ENCODE measurements around the gene MEGF9. TPM values are rescaled to one million over a fixed set of nuclear protein-coding genes. Genes with fewer than 3 reads are reported as not detected.
"Not testable (repeated sequence)": the region's sequence is repeated elsewhere in the genome, so short reads cannot be mapped to it uniquely, and the experiment has no call there.

The MEGF9 gene
- polyA plus RNA-seq (ENCODE audit: insufficient read length): 6.1 TPM

DNA sequence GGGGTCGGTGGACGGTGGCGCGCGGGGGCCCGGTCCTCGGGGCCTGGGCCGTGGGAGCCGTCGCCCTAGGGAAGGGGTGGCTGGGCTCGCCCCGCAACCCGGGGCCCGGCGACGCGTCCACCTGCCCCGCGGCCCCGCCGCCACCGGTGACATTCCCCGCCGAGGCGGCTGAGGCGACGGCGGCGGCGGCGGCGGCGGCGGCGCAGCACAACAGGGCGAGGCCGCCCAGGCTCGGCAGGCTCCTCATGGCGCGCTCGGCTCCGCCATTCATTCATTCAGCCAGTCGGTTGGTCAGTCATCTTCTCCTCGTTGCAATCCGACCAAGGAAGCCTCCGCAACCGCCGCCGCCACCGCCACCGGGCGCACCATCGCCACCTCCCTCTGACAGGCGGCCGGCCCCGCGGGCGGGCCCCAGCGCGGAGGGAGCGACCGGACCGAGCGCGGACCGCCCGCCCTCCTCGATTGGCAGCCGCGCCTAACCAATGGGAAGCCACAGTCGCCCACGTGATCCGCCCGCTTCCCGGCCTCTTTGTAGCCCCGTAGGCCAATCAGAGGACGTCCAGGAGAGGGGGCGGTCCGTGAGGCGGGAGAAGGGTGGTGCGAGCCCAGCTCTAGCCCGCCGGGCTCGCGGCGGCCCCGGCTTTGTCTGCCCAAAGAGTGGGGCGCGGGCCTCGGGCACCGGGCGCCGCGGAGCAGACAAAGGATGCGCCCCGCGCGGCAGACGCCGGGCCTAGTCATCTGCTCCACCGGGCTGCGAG, at the start of gene MEGF9:
Gene MEGF9 (minus strand): TSS at position 383 of the 758 bp plus-strand sequence. CDS start 112 bp downstream, at position 271.
- DNase-seq (ENCODE audit: low read depth): peak; percentile 88

DNA sequence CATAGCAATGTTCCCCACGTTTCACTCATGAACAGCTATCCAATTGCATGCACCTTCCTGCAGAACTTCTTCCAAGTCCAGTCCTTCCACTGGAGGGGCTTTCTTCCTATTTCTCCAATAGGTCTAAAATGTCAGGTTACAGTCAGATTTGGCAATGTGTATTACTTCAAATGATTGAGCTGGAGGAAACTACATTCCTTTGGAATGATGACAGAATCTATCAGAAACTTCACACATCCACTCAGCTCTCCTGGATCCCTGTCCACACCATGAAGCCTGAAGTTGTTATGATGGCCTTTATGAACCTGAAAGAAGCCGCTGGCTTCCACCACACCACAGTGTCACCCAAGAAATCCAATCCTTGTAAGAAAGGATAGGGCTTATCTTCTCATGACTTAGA, 46.7 kb upstream of the MEGF9 start:
- DNase-seq (ENCODE audit: low read depth): no peak

DNA sequence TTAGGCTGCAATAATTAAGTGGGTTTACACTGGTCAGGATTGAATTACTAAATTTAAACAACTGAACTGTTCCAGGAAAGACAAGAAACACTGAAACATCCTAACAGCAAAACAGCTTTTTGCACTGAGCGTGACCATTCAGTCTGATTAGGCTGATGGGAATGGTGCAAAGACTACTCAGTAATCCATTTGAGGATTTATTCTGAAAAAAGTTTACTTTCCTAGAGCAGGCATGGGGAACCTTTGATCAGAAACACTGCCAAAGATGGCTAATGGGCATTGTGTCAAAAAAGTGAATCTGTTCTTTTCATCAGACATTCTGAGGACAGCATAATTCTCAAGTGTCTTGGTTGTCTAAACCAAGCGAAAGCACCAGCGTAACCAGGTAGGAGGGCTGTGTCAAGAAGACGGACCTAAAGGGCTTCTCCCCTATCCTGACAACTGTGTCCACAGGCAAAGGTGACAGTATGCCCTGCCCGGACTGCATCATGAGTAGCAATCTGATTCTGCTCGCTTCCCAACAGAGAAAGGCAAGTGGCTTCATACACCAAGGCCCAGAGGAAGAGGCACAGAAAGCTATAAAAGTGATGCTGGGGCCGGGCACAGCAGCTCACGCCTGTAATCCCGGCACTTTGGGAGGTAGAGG, 45.6 kb upstream of the MEGF9 start:
- no peak for DNase-seq (ENCODE audit: low read depth)

DNA sequence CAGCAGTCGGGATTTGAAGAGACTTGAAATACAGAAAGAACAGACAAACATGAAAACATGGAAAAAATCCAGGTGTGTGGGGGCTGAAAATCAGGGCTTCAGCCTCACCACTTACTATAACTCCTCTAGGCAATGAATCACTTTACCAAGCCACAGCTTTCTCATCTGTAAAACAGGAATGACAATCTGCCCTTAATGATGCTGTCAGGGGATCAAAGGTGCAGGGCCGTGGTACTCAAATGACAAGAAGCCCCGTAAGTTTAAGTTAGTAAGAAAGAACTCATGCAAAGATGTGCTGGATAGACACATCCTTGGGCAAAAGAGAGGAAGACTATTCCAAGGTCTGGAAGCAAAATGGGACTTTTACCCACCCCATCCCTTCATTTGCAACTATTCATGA, 44.3 kb upstream of the MEGF9 start:
- DNase-seq (ENCODE audit: low read depth): no peak

DNA sequence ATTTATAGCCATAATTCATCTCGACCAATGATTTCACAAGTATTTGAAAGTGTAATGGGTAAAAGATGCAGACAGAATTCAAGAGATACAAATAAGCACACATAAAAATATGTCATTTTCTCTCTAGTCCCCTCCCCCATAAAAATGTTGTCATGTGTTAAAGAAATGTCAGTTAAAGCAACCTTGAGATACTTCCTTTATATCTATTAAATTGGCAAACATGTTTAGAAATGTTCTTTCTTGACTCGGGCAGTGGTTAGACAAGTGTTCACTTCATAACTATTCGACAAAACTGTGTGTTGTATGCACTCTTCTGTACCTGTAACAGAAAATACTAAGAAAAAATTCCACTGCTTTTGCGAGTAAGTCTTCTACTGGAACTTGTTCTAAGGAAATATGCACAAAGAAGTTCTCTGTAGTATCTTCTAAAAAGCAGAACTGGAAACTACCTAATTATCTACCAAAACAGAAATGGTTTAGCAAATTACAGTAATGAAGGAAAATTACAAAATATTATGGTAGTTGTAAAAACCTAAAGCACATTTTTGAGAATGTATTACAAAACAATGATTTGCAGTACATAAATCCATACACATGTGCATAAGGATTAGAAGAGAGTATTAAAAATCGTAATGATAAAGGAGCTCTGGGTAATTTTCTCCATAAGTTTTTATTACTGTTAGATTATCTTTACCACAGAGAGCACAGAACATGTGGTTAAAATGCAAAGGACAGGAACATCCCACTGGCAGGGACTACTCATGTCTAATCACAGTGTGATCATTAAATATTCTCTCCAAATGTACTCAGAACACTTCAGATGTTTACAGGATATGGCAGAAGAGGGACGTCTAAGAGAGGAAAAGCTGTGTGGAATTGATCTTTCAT, 43.0 kb upstream of the MEGF9 start:
- no peak for DNase-seq (ENCODE audit: low read depth)

DNA sequence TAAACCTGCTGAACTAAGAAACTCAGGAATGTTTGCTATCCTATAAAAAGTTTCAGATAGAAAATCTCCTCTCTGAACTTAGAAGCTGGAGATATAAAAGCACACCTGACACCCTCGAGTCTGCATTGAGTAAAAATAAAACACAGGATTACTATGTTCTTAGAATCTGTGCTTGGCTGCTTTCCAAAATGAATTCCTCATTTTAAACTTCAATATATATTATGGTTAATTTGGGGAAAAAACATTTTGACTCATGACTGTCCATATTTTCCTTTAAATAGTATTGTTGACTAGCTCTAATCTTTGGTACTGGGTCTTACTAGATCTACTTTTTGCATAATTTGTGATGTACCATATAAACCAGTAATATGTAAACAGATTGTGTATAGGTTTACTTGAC, 42.3 kb upstream of the MEGF9 start:
- no peak for DNase-seq (ENCODE audit: low read depth)

DNA sequence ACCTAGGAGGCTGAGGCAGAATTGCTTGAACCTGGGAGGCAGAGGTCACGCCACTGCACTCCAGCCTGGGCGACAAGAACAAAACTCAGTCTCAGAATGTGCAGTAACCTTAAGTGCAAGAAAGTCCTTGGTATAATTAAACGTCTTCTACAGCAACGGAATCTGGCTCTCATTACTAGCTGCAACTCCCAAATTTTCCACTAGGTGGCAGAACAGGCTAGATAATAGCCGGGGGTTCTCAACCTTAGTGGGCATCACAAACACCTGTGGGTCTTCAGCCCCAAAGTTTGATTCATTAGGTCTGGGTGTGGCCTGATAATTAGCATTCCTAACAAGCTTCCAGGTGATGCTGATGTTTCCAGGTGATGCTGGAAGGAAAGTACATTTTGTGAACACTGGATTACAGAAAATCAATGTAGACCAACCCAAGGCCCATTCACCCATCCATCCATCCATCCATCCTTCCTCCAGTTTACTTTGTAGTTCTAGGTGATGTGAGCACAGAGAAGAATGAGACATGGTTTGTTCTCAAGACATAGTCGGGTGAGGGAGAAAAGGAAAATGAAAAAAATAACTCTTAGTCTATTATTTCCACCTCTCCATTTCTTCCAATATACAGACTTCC, 41.7 kb upstream of the MEGF9 start:
- DNase-seq (ENCODE audit: low read depth): peak; percentile 22

DNA sequence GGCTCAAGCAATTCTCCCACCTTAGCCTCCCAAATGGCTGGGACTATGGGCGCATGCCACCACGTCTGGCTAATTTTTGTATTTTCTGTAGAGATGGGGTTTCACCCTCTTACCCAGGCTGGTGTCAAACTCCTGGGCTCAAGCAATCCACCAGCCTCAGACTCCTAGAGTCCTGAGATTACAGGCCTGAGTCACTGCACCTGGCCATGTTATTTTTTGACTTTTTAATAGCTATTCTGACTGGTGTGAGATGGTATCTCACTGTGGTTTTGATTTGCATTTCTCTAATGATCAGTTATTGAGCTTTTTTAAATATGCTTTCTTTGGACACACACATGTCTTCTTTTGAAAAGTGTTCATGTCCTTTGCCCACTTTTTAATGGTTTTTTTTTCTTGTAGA, 40.8 kb upstream of the MEGF9 start:
- no peak for DNase-seq (ENCODE audit: low read depth)

DNA sequence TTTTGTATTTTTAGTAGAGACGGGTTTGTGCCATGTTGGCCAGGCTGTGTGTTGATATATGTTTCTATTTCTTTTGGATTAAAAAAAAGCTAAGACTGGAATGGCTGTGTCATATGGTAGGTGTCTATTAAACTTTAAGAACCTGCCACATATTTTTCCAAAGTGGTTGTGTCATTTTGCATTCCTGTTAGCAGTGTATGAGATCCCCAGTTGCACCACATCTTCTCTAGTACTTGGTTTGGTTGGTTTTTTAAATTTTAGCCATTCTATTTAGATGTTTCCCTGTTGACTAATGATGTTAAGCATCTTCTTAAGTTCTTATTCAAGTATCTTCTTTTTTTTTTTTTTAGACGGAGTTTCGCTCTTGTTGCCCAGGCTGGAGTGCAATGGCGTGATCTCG, 36.2 kb upstream of the MEGF9 start:
- DNase-seq (ENCODE audit: low read depth): no peak

DNA sequence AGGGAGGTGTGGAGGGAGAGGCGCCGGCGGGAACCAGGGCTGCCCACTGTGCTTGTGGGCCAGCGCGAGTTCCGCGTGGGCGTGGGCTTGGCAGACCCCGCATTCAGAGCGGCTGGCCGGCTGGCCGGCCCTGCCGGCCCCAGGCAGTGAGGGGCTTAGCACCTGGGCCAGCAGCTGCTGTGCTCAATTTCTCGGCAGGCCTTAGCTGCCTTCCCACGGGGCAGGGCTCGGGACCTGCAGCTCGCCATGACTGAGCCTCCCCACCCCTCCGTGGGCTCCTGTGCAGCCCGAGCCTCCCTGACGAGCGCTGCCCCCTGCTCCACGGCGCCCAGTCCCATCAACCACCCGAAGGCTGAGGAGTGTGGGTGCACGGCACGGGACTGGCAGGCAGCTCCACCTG, 32.1 kb upstream of the MEGF9 start:
- DNase-seq (ENCODE audit: low read depth): not testable (repeated sequence)

DNA sequence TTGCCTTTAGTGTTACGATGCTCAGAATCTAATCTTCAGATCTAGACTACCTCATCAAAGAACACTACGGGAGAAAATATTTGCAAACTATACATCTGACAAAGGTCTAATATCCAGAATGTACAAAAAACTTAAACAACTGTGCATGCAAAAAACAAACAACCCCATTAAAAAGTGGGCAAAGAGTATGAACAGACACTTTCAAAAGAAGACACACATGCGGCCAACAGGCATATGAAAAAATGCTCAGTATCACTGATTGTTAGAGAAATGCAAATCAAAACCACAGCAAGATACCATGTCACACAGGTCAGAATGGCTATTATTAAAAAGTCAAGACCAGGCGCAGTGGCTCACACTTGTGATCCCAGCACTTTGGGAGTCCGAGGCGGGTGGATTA, 31.0 kb upstream of the MEGF9 start:
- DNase-seq (ENCODE audit: low read depth): no peak

DNA sequence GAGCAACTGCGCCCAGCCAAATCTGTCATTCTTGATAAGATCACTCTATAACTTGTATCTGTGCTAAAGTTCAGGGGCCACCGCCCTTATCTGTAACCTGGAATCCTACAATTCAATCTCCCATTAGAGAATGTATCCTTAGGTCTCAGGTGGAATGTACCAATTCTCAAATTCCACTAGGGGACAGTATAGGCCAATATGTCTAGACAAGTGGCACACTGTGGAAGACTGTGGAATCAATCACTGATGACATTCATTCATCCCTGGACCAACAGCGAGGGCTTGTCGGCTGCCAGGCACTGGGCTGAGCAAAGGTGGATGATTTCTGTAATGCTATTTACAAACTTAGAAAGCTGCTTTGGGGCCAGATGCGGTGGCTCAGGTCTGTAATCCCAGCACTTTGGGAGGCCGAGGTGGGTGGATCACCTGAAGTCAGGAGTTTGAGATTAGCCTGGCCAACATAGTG, 28.7 kb upstream of the MEGF9 start:
- no peak for DNase-seq (ENCODE audit: low read depth)

DNA sequence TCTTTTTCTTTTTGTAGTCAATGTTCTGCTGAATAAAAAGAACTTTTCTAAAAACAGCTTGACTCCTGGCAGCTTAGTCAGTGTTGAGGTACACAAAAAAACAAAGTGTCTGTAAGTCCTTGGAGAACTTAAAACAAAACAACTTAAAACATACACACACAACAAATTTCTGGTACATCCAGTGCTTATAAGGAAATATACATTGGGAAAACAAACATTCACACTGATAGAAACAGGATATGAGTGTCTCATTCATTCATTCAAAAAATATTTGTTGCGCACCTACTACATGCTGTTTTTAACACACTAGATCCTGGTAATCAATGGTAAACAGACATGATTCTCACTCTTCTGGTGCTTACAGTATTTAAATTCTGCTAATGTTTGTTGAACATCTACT, 27.4 kb upstream of the MEGF9 start:
- DNase-seq (ENCODE audit: low read depth): no peak

DNA sequence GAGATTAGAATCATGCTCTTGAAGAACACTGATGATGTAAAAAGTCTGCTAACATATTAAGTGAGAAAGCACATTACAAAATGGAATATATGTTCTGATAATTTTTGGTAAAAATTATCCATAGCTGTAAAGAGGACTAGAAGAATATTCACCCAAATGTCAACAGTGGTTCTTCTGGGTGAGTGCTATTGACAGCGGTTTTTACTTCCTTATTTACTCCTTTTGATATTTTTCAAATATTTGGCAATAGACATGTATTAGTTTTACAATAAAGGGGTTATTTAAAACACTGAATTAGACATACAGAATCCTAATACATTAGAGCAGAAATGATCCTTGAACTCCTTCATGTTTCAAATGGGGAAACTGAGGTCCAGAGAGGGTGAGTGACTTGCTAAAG, 26.9 kb upstream of the MEGF9 start:
- DNase-seq (ENCODE audit: low read depth): no peak

DNA sequence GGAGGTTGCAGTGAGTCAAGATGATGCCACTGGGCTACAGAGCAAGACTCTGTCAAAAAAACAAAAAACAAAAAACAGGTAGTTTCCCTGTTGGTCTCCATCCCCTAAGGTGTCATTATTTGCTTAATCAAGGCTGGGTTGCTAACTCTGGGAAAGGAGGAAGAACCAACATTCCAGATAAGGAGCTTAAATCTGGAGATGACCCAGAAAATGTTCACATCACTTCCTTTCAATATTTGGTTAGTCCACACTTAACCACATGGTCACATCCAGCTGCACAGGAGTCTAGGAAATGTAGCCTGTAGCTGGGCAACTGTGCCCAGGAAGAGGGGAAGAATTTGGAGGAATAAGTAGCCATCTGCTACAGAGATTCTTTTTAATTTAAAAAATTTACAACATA, 25.9 kb upstream of the MEGF9 start:
- DNase-seq (ENCODE audit: low read depth): no peak

DNA sequence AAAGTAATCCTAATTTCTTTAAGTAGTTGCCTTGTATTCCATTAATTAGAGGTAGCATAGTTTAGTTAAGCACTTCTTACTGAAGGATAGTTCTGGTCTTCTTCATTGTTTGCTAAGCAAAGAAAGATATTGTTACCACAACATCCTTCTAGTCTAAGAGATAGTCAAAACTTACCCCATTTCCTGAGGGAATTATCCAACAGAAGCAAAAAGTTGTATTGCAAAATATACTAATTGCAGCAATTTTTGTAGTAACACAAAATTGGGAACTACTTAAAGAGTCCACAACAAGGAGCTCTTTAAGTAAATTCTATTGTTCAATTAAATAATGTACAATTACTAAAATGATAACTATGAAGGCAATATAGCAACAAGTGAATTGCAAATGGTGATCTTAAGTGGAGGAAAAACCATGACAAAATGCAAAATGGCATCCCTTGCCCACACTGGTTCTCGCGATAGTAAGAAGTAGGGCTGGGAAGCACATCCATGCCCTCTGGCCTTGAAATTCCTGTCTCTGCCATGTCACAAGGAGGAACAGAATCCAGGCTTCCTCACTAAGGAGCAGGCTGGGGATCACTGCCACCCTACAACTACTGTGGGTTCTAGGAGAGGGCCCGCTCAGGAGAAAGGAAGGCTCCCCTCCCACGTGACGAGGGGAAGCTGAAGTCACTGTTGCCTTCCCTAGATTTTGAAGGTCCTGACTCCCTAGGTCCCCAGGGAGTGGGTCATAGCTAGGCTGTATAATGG, 23.3 kb upstream of the MEGF9 start:
- no peak for DNase-seq (ENCODE audit: low read depth)

DNA sequence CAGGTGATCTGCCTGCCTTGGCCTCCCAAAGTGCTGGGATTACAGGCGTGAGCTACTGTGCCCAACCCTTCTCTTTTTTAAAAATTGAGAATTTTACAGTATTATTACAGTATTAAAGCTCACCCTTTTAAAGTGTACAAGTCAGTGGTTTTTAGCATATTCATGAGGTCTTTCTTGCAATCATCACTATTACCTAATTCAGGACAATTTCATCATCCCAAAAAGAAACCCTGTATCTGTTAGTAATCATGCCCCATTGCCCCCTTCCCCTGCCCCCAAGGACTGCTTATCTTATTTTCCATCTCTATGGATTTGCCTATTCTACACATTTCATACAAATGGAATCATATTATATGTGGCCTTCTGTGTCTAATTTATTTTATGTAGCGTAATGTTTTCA, 22.6 kb upstream of the MEGF9 start:
- DNase-seq (ENCODE audit: low read depth): no peak

DNA sequence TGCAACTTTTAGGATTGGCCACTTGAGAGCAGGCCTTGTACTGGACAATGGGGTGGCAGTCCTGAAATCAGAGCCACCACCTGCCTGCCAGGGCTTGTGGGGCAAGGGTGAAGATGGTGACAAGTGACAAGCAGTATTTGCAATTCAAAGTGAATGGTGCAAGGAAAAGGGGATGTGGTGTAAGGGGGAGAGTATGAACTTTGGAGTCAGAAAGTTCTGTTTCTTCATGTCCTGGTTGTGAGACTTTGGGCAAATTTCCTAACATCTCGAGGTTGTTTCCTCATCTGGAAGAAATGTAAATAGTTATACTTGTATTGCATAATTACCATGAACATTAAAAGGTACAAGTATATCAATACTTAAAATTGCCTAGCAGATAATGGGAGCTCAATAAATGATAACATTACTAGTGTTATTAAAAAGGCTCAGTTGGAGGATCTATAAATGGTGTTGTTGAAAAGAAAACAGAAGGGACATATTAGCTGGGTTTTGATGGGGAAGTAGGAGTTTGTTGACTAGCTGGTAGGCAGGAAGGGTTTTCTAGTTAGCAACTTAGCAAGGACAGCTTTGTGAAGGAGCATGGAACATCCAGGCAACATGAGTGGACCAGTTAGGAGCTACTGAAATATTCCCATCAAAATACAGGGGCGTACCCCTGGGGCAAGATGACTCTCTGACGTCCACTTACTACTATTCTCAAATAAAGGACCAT, 21.3 kb upstream of the MEGF9 start:
- no peak for DNase-seq (ENCODE audit: low read depth)

DNA sequence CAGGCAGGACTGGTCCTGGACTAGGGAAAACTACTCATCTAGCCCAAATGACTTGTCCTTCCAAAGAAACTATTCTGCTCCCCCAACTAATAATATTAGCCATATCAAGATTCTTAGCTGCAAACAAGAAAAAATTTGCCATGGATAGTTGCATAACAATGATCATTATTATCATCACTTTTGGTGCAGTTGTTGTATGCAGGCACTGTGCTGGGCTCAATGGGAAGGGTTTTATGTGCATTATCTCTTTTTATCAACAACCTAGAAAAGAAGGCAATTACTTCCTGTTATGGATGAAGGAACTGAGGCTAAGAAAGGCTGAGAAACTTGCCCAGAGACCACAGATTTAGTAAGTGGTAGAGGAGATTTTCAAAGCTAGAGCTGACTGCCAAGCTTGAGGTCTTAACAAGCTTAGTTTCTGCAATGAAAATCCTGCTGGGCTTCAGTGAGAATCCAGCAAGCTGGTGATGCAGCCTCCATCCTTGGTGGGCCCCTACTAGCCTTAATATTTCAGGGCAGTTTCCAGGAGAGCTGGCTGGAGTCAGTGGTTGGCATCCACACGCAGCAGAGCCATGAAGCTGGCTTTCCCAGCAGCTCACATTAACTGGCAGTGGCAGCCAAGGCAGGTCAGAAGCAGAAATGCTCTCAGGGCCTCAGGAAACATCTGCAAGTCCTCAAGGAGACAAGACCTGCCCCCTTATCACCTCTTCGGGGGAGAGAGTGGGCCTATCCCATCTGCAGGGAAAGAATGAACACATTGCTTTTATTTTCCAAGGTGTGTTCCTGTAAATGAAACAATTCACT, 20.5 kb upstream of the MEGF9 start:
- DNase-seq (ENCODE audit: low read depth): no peak

DNA sequence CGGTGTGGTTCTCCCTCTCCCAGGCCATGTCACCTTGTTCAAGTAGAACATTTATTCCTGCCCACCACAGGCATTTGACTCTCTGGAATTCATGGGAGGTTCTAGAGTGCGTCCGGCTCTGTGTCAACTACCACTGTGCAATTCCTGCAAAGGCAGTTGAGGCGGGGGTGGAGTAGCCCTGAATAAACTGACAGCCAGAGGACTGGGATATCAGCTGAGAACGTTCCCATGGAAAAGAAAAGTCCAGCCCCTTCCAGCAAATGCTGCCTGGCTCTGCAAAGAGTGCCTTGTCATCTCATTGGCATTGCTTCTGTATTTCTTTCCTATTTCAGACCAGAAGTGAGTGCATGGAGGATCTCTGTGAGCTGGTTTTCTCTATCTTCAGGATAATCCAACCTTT, 18.9 kb upstream of the MEGF9 start:
- DNase-seq (ENCODE audit: low read depth): no peak

Measured in forelimb muscle (tissue), 1 donor.